ENCODE data around the gene TCF21.
"Not testable (repeated sequence)": the region's sequence is repeated elsewhere in the genome, so short reads cannot be mapped to it uniquely, and the experiment has no call there.

The TCF21 gene

DNA sequence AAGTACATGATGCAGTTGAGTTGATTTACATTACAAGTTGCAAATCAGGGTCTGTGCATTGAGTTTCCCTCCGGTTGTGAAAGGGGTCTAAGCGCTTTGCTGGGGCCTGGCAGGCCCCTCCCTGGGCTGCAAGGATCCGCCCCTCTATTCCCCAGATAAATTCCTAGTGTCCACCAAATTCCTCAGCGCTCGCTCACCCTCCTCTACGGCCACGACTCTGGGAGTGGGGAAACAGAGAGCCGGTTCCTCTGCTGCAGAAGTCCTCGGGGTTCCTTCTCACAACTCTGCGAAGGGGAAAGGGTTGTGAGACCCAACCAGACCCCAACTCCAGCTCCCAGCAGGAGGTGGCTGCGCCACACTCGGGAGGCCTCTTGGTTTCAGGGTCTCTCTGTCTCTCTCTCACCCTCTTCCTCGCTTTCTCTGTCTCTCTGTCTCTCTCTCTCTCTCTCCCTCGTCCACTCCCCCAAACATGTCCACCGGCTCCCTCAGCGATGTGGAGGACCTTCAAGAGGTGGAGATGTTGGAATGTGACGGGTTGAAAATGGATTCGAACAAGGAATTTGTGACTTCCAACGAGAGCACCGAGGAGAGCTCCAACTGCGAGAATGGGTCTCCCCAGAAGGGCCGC is at the start of gene TCF21:
TCF21 (plus strand) TSS at position 185 of the 628 bp plus-strand sequence; CDS start at position 470, 285 bp downstream.
- no peak for DNase-seq

- no peak for DNase-seq
Observed at GRCh38 chr6:133841176-133841575, 47.7 kb upstream of the TCF21 start.

DNA sequence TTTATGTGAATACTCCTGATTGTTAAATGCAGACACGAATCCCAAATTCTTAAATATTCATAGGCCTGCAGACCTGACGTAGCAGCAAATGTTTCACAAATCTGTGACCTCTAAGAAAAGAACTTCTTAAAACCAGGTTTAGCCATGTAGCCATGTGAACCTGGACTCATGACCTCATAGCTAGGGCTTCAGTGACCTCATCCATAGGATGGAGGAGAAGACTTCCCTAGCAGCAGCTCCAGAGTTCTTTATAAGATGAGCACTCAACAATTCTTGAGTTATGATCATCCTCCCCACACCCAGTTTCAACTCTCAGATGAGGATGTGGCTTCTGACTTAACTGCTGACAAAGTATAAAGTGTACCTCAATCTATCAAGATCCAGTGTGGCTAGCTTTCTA is 45.8 kb upstream of the TCF21 start:
- DNase-seq, result no peak

DNA sequence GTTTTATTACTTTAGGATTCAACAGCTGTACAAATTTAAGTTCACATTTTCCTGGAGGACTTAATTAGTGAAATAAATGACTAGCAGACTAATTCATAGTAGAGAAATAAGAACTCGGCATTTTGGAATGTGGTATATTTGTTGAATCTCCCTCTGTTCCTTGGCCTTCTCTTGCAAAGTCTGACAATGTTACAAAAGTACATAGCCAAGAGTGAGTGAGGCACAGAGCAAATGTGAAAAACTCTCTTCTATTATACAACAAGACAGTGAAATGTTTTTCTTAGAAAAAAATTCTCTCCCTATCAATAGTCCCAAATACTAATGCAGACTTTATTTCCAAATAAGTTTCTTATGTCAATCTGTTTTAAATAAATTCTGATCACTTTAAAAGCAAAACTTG is 44.2 kb upstream of the TCF21 start:
- DNase-seq, result no peak

- DNase-seq, result no peak
Observed at GRCh38 chr6:133854041-133854363, 34.9 kb upstream of the TCF21 start.

DNA sequence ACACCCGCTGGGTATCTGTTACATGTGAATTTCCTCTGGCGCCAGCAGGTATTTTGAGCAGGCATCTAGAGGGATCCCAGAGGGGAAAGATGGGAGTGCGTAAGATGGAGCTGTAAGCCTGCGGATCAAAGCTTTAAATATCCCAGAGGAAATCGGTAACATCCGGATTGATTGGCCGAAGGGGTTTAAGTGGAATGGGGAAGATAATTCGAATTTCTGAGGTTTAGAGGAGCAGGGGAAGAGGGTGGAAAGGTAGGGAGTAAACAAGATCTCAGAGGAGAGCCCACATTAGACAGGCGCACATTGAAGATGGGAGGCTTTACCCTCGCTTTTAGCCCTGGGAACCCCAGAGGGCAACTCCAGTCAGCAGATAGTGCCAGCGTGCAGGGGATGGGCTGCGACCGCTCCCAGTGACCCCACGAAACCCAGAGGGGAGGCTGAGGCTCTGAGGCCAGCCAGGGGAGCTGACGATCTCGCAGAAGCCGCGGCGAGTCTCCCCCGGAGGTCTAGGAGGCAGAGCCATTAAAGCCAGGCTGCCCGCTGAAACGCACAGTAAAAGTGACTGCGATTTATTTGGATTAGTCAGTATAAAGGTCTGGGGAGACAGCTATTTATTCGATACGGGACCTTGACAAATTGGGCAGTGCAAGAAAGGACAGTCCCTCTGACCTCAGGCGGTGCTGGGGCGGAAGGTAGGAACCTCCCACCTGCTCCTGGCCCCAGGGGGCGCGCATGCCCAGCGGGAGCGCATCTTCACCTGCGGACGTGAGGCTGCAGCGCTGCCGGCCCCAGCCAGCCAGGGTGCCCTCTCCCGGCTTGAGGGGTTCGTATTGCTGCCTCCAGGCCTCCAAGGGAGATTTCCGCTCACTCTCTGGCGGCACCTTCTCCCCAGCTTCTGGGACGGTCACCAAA is 34.3 kb upstream of the TCF21 start:
- no peak for DNase-seq

DNA sequence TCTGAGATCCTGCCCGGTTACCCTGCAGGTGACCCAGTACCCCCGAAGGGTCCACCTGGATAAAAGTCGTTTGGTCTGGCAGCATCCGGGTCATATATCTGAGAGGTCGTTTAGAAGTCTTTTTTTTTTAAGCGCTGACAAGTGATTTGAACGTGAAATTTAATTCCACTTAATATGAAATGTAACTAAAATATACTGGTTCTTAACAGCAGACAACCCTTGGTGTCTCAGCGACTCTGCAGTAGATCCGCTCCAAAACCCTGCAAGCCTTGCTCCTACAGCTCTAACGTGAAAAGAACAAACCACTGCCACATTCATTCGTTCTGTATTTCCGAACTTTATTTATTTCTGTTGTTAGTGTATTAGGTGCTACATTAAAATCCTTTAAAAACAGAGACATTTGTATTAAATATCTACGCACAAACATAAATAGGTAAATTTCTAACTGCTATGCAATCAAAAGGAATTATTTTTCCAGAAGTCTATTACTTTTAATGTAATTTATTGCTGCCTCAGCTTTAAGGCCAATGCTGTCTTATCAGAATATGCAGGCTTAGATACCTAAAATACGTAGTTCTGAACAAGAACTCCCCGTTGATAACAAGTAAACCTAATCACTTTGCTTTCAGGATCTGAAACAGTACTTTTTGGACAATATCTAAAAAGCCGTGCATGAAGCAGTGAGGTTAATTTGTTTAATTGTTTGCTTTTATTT is 33.5 kb upstream of the TCF21 start:
- DNase-seq, result no peak

GRCh38 chr6:133855991-133856370 is 32.9 kb upstream of the TCF21 start:
- DNase-seq, result no peak

DNA sequence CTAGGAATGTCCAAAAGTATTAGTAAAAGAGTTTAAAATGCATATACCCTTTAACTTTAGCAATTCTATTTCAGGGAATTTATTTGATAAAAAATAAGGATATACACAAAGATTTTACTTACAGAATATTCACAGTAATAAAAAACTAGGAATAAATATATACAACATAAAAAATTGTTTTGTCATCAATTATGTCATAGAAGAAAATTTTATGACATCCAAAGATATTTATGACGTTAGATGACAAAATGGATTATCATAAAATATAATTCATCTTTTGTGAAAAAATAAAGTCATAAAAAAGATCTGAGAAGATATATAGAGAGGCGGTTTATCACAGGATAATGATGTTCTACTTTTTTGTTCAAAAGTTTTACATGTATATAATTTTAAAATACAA is 32.0 kb upstream of the TCF21 start:
- no peak for DNase-seq

DNA sequence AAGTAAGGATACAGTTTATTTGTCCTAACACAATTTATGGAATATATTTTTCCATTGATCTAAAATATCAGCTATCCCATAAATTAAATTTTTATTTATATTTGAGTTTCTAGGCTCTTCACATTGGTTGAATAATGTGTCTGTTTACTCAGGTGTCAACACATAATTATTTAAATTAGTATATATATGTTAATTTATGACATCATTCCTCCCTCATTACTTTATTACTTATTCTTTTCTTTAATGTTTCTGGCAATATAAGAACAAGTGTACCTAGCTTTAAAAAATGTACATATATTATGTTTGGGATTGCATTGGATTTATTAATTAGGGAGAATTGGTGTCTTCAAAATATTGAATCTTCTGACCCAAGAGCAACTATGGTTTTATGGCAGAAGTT is 31.2 kb upstream of the TCF21 start:
- DNase-seq, result no peak

GRCh38 chr6:133861337-133861736 is 27.6 kb upstream of the TCF21 start:
- DNase-seq, result not testable (repeated sequence)

- no peak for DNase-seq
Observed at GRCh38 chr6:133863228-133863627, 25.7 kb upstream of the TCF21 start.

DNA sequence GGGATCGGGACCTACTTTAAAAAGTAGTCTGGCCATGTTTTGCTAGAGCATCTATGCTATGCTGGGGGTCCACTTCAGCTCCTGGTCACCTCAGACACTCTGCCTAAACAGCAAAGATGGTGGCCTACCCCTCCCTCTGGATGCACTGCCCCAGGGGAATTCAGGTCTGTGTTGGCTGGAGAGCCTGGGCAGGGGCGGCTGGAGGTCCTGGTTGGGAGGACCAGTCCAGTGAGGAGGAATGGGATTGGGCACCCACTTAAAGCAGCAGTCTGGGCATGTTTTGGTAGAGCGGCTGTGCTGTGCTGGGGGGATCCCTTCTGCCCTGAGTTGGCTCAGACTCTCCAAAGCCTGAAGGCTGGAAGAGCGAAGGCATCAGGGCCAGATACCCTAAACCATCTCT is 23.2 kb upstream of the TCF21 start:
- no peak for DNase-seq

GRCh38 chr6:133871131-133871530 is 17.8 kb upstream of the TCF21 start:
- DNase-seq, result no peak

DNA sequence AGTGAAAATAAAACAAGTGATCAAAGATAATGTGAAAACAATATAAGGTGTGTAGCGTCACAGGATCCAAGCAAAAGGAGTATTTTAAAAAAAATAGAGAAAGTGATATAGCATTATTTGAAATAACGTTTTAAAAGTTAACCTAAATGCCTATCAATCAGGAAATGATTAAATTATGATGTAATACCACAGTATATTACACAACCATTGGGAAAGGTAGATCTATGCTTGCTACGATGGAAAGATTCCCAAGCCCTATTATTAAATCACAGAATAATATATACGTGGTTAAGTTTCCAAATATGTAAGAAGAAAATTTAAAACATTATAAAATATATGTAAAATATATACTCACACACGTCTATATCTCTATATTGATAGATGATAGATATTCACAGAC is 15.4 kb upstream of the TCF21 start:
- no peak for DNase-seq

DNA sequence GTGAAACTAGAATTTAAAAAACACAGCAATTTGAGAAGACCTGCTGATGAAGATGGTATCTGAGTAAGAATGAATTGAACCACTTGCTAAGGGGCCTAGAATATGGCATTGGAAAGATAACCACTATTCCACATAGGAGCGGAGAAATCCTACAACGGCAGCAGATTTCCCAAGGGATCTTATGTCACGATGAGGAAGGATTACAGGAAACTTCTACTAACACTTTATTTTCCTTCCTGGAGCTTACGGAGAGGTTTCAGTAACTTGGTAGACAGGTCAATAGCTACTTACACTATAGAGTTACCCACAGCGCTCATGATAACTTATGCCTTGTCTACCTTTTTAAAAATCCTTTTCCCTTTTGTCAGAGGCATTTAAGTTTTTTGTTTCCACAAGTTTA is 11.8 kb upstream of the TCF21 start:
- no peak for DNase-seq

GRCh38 chr6:133880006-133880405 is 8.9 kb upstream of the TCF21 start:
- no peak for DNase-seq

- DNase-seq, result no peak
Observed at GRCh38 chr6:133880896-133881295, 8.0 kb upstream of the TCF21 start.

DNA sequence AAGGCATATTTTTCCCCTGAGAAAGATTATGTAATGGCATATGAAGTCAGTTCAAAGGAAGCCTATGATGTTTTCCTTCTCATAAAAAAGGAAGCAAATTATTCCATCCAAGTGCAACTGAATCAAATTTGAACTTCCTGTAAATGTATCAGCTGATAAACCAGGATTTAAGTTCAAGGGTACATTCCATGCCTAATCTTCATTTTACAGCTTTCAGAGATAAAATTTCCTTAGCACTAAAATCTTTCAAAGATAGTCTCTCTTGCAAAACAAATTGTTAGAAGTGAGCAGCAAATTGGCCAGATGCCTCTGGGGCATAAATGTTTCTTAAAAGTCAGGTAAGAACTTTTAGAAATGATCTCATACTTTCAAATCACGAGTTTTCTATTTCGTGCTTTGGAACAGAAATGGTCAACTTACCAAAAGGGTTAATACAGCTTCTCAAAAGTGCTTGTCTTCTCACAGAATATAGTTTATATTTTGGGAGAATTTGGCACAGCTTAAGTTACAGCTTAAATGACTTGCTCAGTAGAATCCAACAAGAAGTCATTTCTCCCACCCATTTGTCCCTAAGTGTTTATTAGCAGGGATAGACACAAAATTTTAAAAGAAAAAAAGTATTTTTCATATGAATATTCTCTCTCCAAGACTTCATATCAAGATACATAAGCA is 2.7 kb upstream of the TCF21 start:
- no peak for DNase-seq

DNA sequence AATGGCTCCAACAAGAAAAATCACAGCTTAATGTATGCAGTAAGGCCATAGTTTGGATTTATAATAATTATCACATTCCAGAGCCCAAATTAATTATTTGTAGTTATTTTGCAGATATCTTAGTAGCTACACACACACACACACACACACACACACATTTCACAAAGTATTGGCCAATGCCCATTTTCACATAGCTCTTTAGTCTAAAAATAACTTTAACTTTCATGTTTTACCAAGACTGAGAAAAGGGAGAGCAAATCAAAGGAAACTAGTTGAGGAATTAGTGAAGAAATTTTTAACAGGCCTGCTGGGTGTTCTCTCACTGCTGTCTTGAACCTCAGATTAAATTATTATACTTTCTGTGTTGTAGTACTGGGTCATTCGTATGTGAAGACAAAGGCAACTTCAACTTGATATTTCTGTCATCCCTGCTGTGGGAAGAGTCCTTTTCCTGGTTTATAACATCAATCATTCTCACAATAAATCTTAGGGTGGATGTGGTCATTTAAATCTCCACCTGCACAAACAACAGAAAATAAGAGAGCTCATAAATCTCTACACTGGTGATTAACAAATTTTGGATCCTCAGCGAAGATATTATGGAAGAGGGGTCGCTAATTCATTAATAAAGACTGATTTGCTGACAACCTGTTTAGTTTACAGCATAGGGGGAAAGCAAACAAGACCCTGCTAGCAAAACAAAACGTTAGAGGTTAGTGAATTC is 1.6 kb upstream of the TCF21 start:
- no peak for DNase-seq

DNA sequence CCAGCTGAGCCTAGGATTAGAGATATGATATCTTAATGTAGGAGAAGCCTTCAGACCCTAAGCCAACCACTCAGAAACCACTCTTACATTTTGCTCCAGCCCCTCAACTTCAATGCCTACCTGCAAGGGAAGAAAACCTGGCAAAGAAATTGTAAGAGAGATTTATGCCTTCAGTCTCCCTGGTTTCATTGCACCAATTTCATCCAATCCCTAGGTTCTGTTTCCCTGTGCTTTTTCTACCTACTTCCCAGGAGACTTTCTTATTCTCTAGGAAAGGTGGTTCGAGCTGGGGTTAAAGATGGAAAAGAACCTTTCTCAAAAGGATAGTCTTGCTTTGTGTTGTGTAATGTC is 1.1 kb upstream of the TCF21 start:
- DNase-seq, result no peak

DNA sequence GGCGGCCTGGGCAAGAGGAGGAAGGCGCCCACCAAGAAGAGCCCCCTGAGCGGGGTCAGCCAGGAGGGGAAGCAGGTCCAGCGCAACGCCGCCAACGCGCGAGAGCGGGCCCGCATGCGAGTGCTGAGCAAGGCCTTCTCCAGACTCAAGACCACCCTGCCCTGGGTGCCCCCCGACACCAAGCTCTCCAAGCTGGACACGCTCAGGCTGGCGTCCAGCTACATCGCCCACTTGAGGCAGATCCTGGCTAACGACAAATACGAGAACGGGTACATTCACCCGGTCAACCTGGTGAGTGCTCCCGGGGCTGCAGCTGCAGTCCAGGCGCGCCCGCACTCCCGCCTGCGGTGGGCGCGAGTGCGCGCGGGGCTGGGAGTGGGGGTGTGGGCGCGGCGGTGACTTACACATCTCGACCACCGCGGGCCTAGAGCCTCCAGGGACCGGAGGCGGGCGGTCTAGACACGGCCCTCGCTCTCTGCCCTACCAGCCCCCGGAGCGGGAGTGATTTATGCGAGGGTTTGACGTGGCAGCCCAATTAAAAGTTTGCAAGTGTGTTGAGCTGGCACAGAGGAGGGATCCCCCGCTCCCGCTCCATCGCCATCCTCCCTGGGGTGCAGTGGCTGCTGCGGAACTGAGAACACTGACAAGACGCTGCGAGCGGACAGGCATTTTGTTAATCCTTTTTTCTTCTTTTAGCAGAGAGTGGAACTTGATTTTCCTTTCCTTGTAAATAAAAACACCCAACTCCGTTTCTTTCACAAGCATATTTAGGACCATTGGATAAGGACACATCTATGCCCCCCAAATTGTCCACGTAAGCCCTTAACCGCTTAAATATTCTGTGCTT is 867 bp downstream of the TCF21 start:
- peak; percentile 52 for DNase-seq

All from right forelimb (tissue), 1 donor.